WTC11 (cell line): ENCODE data around the gene LAMA5. TPM values are rescaled to one million over a fixed set of nuclear protein-coding genes. Genes with fewer than 3 reads are reported as not detected.

Experiments used
- ATAC-seq: fragments of 200-7000 bp; cut with Tn5 transposase; 2 replicates; pipeline ENCODE4 v1.10.0; 2021; ENCODE audit warnings: mild to moderate bottlenecking, moderate library complexity
- CTCF ChIA-PET: fragments of 300-600 bp; sonication (Branson Sonifier 250); formaldehyde crosslinking; loops from one replicate; lab custom pipeline; 2021; ENCODE audit warnings: antibody characterized with exemption; lab: Charles Lee
- POLR2A ChIA-PET: fragments of 350-600 bp; sonication (Branson Sonifier 250); formaldehyde crosslinking; loops from one replicate; lab custom pipeline; 2021; ENCODE audit warnings: antibody characterized with exemption; lab: Charles Lee
- DNase-seq: peaks from one replicate; pipeline ENCODE4 v3.0.0; 2021; ENCODE audit warnings: low spot score
- H3K27ac Mint-ChIP-seq: 2 replicates; pipeline ENCODE4 v1.8.0; 2021; ENCODE audit warnings: mixed read lengths
- H3K27me3 Mint-ChIP-seq: 2 replicates; pipeline ENCODE4 v1.8.0; 2021; ENCODE audit warnings: low read depth, mild to moderate bottlenecking, moderate library complexity, mixed read lengths
- H3K36me3 Mint-ChIP-seq: 2 replicates; pipeline ENCODE4 v1.8.0; 2021; ENCODE audit warnings: mixed read lengths
- H3K4me1 Mint-ChIP-seq: 2 replicates; pipeline ENCODE4 v1.8.0; 2022; ENCODE audit warnings: mixed read lengths
- H3K4me3 Mint-ChIP-seq: 2 replicates; pipeline ENCODE4 v1.8.0; 2021; ENCODE audit warnings: mild to moderate bottlenecking, moderate library complexity, mixed read lengths
- H3K9me3 Mint-ChIP-seq: 2 replicates; pipeline ENCODE4 v1.8.0; 2021; ENCODE audit warnings: mixed read lengths
- ARID4B ChIP-seq: sonication (generic); formaldehyde crosslinking; IDR thresholded peaks from 2 replicates; pipeline ENCODE4 v1.8.0; 2023; ENCODE audit warnings: missing genetic modification reagents, mild to moderate bottlenecking, borderline replicate concordance
- ERG ChIP-seq: fragments of 250-450 bp; sonication (Bioruptor Pico); IDR thresholded peaks from 2 replicates; pipeline ENCODE4 v1.8.0; 2021; ENCODE audit warnings: mild to moderate bottlenecking
- ETV6 ChIP-seq: sonication (generic); formaldehyde crosslinking; IDR thresholded peaks from 2 replicates; pipeline ENCODE4 v1.8.1; 2022; ENCODE audit warnings: mild to moderate bottlenecking, missing genetic modification reagents
- FOXP1 ChIP-seq: sonication (generic); formaldehyde crosslinking; IDR thresholded peaks from 2 replicates; pipeline ENCODE4 v1.8.0; 2022; ENCODE audit warnings: missing genetic modification reagents, mild to moderate bottlenecking, moderate library complexity, borderline replicate concordance
- GTF2I ChIP-seq: fragments of 250-450 bp; sonication (Bioruptor Pico); conservative IDR thresholded peaks from 2 replicates; pipeline ENCODE4 v1.4.0; 2021; ENCODE audit warnings: mild to moderate bottlenecking
- HMGXB4 ChIP-seq: sonication (generic); formaldehyde crosslinking; IDR thresholded peaks from 2 replicates; pipeline ENCODE4 v1.8.1; 2023; ENCODE audit warnings: mild to moderate bottlenecking, moderate library complexity, missing genetic modification reagents
- NFATC4 ChIP-seq: fragments of 250-450 bp; sonication (Bioruptor Pico); IDR thresholded peaks from 2 replicates; pipeline ENCODE4 v1.9.0; 2021; ENCODE audit warnings: mild to moderate bottlenecking
- NFE2L1 ChIP-seq: sonication (generic); formaldehyde crosslinking; IDR thresholded peaks from 2 replicates; pipeline ENCODE4 v1.8.1; 2023; ENCODE audit warnings: missing genetic modification reagents
- RELA ChIP-seq: sonication (generic); formaldehyde crosslinking; IDR thresholded peaks from 2 replicates; pipeline ENCODE4 v1.8.1; 2022; ENCODE audit warnings: missing genetic modification reagents, mild to moderate bottlenecking, borderline replicate concordance
- SOX15 ChIP-seq: fragments of 250-450 bp; sonication (Bioruptor Pico); IDR thresholded peaks from 2 replicates; pipeline ENCODE4 v1.9.0; 2021; ENCODE audit warnings: mild to moderate bottlenecking
- SP1 ChIP-seq: sonication (generic); formaldehyde crosslinking; conservative IDR thresholded peaks from 2 replicates; pipeline ENCODE4 v1.8.1; 2022; ENCODE audit warnings: missing genetic modification reagents
- ZNF532 ChIP-seq: fragments of 250-450 bp; sonication (Bioruptor Pico); IDR thresholded peaks from 2 replicates; pipeline ENCODE4 v1.9.0; 2021; ENCODE audit warnings: mild to moderate bottlenecking, borderline replicate concordance
- total RNA-seq: library from RNA; stranded (reverse); gene quantifications from 3 replicates; pipeline ENCODE4 v1.2.3, GENCODE V29; 2021
- TF ChIP-seq, protein P1 (sequence below): sonication (generic); formaldehyde crosslinking; IDR thresholded peaks from 2 replicates; pipeline ENCODE4 v1.8.0; 2023; ENCODE audit warnings: missing genetic modification reagents
- TF ChIP-seq, protein P2 (sequence below): sonication (generic); formaldehyde crosslinking; conservative IDR thresholded peaks from 2 replicates; pipeline ENCODE4 v1.8.1; 2023; ENCODE audit warnings: mild to moderate bottlenecking, low read depth, missing genetic modification reagents, moderate library complexity

Gene LAMA5
- total RNA-seq, 1 experiment from 2014 or later: 329 TPM

- H3K27ac Mint-ChIP-seq: peak overlapping the region; percentile 75
- DNase-seq: no peak
- H3K9me3 Mint-ChIP-seq: no peaks in the 10 kb centered on the region
- peak overlapping the region; percentile 89 for H3K4me3 Mint-ChIP-seq
- TF ChIP-seq, protein P1, sequence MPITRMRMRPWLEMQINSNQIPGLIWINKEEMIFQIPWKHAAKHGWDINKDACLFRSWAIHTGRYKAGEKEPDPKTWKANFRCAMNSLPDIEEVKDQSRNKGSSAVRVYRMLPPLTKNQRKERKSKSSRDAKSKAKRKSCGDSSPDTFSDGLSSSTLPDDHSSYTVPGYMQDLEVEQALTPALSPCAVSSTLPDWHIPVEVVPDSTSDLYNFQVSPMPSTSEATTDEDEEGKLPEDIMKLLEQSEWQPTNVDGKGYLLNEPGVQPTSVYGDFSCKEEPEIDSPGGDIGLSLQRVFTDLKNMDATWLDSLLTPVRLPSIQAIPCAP (CRISPR knock-in tag): 0 out of 2 replicates have a peak, but pooled peaks have one; percentile 40
- TF ChIP-seq RELA (CRISPR knock-in tag) (no peak), NFE2L1 (CRISPR knock-in tag) (no peak), GTF2I (no peak)
- POLR2A ChIA-PET: interaction anchor here (0.6 to 1.9 kb wide), 6 partner anchors 13 to 597 kb away, joined by 3 to 11 read pairs (median 6); partner anchors contain the start of gene LAMA5
- H3K27me3 Mint-ChIP-seq: no peaks in the 10 kb centered on the region
- CTCF ChIA-PET: interaction anchor here (0.6 to 2.7 kb wide), 11 partner anchors 8 to 229 kb away, joined by 3 to 10 read pairs (median 5); partner anchors contain the start of gene ADRM1
- ATAC-seq: no peak
- peaks cover 30% of the 10 kb centered on the region for H3K4me1 Mint-ChIP-seq
- peaks cover 24% of the 10 kb centered on the region for H3K36me3 Mint-ChIP-seq
These were observed 20.3 kb upstream of the LAMA5 start for GRCh38 chr20:62387219-62387913.

- Mint-ChIP-seq H3K4me3 (peak within 1 kb of the TSS; percentile 89), H3K27ac (peak within 1 kb of the TSS; percentile 77), H3K27me3 (no peaks in the 10 kb centered on the region), H3K36me3 (peaks cover 32% of the 10 kb centered on the region), H3K4me1 (peaks cover 30% of the 10 kb centered on the region), H3K9me3 (peaks cover 7% of the 10 kb centered on the region)
- ATAC-seq: peak; percentile 48
- peak; percentile 89 for DNase-seq
- POLR2A ChIA-PET: interaction anchor here (0.6 to 1.9 kb wide), 5 partner anchors 14 to 598 kb away, joined by 3 to 11 read pairs (median 5); partner anchors contain the start of gene LAMA5
- CTCF ChIA-PET: interaction anchor here (0.6 to 2.7 kb wide), 15 partner anchors 9 to 567 kb away, joined by 3 to 10 read pairs (median 4); partner anchors contain the start of gene ADRM1
- TF ChIP-seq ERG (CRISPR knock-in tag): no peak
- peak; percentile 43; the same call in 1 of the 2 replicates for TF ChIP-seq HMGXB4
- TF ChIP-seq ETV6: peak; percentile 89; the same call in 1 of the 2 replicates
- TF ChIP-seq, protein P2, sequence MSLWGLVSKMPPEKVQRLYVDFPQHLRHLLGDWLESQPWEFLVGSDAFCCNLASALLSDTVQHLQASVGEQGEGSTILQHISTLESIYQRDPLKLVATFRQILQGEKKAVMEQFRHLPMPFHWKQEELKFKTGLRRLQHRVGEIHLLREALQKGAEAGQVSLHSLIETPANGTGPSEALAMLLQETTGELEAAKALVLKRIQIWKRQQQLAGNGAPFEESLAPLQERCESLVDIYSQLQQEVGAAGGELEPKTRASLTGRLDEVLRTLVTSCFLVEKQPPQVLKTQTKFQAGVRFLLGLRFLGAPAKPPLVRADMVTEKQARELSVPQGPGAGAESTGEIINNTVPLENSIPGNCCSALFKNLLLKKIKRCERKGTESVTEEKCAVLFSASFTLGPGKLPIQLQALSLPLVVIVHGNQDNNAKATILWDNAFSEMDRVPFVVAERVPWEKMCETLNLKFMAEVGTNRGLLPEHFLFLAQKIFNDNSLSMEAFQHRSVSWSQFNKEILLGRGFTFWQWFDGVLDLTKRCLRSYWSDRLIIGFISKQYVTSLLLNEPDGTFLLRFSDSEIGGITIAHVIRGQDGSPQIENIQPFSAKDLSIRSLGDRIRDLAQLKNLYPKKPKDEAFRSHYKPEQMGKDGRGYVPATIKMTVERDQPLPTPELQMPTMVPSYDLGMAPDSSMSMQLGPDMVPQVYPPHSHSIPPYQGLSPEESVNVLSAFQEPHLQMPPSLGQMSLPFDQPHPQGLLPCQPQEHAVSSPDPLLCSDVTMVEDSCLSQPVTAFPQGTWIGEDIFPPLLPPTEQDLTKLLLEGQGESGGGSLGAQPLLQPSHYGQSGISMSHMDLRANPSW (CRISPR knock-in tag): peak; percentile 88; the same call in 1 of the 2 replicates
- TF ChIP-seq SP1: peak; percentile 84
- TF ChIP-seq SOX15 (CRISPR knock-in tag): no peak
- TF ChIP-seq, protein P1 (CRISPR knock-in tag): peak; percentile 34; the same call in 1 of the 2 replicates
- no peak for TF ChIP-seq ZNF532 (CRISPR knock-in tag)
- TF ChIP-seq ARID4B (CRISPR knock-in tag): peak; percentile 64; the same call in 1 of the 2 replicates
- TF ChIP-seq NFATC4 (CRISPR knock-in tag): no peak
- TF ChIP-seq FOXP1 (CRISPR knock-in tag): peak; percentile 87
These were observed 19.5 kb upstream of the LAMA5 start, which contains the start of gene RPS21 for GRCh38 chr20:62386383-62387218. Gene RPS21 (plus strand): TSS chr20:62387103. CDS start chr20:62387339, 236 bp downstream.
